HG03064 (cell line): Measurements from ENCODE around the gene TNK2.
A peak's percentile ranks its signal among the peaks of the same experiment; 100 is the strongest.
"Not testable (repeated sequence)": the region's sequence is repeated elsewhere in the genome, so short reads cannot be mapped to it uniquely, and the experiment has no call there.

Experiments used
- ATAC-seq: cut with Tn5 transposase; IDR thresholded peaks from one replicate; pipeline ENCODE4 v1.9.1; 2021; ENCODE audit warnings: low read depth; ENCODE audit not compliant: unreplicated experiment

TNK2 gene

DNA sequence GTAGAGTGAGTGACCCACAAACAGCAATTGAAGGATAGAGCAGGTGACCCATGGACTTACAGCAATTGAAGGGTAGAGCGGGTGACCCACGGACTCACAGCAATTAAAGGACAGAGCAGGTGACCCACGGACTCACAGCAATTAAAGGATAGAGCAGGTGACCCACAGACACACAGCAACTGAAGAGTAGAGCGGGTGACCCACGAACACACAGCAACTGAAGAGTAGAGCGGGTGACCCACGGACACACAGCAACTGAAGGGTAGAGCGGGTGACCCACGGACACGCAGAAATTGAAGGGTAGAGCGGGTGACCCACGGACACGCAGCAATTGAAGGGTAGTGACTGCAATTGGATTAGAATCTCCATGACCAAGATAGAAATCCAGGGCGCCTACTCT is 9.8 kb upstream of the TNK2 start:
- ATAC-seq: no peak

DNA sequence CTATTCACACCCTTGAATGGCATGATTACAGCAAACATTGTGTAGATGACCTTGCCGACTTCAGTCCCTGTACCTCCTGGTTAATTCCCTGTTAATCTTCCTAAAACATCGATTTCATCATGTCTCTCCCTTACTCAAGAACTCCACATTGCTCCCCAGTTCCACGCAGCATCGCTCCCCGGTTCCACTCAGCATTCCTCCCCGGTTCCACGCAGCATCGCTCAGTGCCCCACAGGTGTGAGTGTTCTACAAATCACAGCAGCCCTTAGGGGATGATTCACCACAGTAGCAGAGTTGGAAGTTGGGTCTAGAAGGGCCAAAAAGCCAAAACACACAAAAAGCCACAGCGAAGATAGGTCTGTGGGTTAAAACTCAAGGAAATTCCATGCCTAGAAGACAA is 8.6 kb upstream of the TNK2 start:
- no peak for ATAC-seq

DNA sequence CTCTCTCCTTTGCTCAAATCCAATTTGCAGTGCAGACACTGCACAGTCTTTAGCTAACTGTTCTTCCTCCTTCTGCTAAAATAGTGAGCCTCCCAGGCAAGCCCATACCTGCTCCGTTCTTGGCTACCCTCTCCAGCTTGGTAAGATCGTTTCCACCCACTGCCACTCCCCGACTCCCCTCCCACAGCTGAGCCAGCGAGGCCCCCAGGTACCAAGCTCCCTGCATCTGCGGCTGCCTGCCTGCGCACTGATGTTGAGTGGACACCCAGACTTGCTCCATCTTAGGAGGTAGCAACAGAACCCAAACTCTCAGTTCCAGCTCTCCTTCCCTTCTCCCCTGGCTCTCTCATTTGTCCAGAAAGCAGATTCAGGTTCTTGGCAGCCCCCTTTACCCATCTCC is 7.9 kb upstream of the TNK2 start:
- no peak for ATAC-seq

DNA sequence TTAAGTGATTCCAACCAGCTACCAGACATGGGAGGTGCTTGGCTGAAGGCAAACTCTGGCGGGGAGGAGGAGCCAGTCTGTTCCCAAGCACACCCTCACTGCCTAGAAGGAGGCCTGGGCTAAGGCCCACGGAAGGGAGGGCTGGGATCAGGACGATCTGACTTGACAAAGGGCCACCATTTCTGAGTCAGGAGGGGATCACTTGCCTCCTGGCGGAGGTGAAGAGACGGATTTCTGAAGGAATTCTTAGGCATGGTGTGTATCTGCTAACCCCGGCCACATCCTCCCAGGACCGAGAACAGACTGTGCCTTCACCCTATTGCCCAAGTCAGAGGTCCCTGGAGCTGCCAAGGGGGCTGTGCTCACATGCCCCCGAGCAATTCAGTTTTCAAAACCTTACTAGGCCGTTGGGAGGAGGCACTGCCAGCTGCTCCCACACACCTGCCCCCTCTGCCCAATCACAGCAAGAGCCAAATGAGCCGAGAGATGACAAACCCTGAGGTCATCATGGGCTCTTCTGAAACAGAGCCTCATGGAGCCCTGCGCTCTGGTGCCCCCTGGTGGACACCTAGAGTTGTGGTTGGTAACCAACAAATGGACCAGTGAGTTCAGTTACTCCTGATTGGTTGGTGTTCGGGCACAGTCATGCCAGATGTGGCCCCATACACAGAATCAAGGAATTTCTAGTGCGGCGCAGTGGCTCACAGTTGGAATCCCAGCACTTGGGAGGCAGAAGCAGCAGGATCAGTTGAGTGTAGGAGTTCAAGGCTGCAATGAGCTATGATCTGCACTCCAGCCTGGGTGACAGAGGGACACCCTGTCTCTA is 6.5 kb upstream of the TNK2 start:
- ATAC-seq: peak; percentile 80

DNA sequence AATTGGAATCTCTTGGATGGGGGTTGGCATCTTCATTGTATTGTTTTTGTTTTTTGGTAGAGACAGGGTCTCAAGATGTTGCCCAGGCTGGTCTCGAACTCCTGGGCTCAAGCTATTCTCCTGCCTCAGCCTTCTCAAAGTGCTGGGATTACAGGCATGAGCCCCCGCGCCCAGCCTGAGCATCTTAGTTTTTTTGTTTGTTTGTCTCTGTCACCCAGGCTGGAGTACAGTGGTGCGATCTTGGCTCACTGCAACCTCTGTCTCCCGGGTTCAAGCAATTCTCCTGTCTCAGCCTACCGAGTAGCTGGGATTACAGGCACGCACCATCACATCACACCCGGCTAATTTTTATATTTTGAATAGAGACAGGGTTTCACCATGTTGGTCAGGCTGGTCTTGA is 5.8 kb upstream of the TNK2 start:
- ATAC-seq: not testable (repeated sequence)

DNA sequence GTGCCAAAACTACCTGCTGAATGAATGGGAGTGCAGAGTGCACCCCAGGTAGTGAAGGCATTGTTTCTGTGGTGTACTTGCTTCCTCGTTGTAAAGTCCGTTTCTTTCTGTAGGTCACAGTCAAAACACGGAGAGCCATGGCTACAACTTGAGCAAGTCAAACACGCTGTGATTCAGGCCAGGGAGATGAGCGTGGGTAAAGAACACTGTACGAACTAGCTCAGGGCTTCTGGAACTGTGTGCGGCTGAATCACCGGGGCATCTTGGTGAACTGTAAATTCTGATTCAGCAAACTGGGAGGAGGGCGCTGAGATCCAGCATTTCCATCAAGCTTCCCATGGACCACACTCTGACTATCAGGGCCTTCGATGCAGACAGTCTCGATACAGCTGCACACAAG is 5.0 kb upstream of the TNK2 start:
- no peak for ATAC-seq

DNA sequence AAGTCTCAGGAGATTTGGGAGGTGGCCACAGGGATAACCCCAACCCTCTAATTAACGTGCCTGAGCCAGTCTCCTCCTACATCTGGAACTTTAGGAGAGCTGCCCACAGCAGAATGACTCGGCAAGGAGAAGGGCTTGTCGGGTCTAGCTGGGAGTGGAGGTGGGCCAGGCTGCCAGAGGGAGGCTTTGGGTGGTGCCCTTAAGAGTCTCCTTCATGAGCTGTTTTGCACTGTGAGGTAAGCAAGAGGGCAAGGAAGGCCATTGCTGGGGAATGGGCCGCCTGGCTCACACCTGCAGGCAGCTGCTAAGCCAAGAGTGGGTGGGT is 3.6 kb upstream of the TNK2 start:
- no peak for ATAC-seq

DNA sequence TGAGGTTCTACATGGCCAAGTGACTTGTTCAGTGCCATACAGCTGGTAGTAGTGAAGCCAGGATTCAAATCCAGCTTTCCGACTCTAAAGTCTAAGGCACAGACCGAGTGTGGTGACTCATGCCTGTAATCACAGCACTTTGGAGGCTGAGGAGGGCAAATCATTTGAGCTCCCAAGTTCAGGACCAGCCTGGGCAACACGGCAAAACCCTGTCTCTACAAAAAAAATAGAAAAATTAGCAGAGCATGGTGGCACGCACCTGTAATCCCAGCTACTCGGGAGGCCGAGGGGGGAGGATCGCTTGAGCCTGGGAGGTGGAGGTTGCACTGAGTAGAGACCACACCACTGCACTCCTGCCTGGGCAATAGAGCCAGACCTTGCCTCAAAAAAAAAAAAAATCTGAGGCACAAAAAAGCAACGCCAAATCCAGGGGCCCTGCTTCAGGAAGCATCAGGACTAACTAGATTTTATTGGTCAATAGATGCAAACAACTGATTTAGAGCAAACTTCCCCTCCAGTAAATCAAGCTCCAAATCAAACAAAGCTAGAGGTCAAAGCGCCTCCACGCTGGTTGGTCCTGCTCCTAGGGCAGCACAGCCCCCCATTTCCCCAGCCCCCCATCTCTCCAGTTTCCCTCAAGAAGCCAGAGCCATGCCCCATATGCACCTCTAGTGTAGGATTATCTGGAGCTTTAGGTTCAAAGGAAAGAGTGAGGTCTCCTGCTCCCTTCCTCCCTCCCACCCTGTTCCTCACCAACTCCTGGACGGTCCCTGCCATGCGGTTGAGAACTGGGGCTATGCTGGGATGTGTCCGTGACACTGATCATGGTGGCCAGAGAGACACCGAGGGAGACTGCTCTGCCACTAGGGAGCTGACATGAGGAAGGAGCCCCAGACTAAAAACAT is 2.9 kb upstream of the TNK2 start:
- ATAC-seq: no peak

DNA sequence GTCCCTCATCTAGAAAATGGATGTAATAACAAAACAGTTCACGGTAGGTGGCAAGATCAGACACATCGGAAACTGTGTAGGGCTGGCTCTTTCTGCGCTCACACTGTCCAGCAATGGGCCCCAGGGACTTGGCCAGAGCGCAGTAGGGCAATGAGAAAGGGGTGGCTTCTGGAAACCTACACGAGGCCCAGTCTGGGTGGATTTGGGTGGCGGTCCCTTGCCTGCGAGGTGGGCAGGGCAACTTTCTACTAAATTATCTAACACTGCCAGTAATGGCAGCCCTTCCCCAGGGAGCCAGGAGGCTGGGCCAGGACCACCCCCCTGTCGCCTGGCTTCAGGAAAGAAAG is 2.1 kb upstream of the TNK2 start:
- no peak for ATAC-seq

DNA sequence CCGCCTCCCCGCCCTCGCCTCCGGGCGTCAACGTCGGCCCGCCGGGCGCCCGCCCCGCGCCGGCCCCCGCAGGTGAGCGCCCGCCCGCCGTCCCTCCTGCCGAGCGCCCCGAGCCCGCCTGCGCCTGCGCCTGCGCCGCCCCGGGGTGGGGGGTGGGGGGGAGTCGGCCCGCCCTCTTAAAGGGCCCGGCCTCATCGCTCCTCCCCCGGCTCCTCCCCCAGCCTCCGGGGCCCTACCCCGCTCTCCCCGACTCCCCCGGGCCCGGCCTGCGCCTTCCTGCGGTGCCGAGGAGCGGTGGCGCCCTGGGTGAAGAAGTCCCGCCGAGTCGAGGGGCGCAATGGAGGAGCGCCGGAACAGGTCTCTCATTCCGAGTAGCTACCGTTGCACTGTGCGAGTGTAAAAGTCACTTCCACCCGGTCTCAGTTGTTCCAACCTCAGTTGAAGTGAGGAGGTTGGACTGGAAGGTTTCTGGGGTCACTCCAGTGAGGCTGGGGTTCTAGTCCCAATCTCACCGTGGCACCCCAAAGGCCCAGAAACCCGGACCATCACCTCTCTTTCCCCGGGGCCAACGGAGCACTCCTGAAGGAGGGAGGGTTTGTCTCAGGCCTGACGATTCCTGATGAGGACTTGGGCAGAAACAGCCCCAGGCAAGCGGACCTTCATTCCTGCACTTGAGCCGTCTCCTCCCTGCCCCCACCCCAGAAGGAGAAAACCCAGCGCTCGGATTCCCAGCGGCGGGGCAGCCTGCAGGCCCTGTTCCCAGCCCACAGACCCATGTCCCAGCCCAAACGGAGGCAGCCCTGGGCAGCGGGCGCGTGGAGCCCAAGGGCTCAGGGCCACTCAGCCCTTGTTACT is 1.5 kb upstream of the TNK2 start:
- peak; percentile 33 for ATAC-seq

DNA sequence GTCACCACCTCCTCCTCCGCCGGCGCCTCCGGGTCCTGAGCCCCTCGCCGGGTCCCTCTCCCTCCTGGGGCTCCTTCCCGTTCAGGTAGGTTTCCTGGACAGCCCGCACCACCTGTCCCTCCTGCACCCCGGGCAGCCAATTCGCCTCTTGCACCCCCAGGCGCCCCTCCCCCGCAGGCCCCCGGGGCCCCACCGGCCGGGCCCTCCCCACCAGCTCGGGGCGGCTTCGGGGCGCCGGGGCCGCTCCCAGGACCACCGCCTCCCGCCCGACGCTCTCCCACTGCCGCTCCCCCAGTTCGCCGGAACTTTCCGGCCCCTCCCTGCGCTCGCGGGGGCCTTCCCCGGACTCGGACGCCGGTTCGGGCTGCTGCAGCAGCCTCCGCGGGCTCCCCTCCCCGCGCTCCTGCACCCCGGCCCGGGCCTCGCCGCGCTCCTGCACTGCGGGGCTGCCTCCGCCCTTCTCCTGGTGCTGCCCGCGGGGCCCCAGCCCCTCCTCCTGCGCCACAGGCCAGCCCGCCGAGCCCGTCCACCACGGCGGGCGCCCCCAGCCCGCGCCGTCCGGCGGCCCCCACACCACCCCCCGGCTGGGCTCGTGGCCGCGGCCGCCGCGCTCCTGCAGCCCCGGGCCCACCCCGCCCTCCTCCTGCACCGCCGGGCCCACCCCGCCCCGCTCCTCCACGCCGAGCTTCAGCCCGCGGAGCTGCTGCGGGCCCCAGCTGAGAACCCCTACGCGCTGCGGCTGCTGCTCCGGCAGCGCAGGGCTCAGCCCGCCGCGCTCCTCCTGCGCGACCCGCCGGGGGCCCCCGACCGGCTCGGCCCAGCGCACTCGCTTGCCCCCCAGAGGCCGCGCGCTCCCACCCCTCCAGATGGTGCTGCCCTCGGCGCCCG is 587 bp upstream of the TNK2 start:
- peak; percentile 10 for ATAC-seq

DNA sequence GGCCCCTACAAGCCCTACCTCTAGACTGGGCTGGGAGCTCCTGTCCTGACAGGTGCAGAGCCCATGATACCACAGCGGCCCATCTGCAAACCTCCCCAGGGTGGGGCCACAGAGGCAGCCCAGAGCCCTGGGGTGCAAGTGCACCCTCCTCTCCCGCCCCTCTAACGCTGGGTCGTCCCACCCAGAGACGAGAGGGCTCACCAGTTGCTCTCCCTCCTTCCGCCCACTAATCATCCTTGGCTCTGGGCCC is 742 bp downstream of the TNK2 start:
- ATAC-seq: no peak

DNA sequence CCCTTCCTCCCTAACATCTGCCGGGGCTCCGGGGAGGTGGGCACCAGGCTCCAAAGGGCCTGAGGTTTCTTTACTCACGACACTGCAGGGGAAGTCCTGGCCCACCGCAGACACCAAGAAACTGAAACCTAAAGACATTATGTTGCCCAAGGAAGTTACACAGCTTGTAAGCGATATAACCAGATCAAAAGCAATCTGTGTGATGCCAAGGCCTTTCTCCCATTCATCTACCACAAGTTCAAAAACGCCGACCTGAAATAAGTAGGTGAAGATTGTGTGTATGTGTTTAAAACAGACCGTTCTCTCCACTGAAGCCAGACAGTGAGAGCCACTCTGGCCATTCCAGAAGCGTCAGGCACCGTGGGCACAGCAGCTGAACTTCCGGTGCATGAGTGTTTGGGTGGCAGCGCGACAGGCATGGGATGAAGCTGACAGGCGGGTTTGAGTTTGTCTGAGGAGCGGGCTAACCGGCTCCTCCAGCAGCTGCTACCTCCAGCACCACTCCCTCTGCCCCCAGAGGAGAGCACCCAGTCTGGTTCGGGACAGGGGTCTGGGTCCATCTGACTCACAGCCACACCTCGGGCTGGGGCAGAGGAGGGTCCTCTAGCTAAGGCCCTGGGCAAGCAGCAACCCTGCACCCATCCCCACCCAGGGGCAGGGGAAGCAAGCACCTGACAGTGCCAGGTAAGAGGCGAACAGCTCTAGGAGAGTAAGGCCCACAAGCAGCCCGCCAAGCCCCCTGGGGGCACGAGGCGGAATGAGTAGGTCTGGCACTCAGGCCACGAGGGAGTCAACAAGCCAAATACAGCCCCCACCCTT is 1.3 kb downstream of the TNK2 start:
- peak; percentile 30 for ATAC-seq

DNA sequence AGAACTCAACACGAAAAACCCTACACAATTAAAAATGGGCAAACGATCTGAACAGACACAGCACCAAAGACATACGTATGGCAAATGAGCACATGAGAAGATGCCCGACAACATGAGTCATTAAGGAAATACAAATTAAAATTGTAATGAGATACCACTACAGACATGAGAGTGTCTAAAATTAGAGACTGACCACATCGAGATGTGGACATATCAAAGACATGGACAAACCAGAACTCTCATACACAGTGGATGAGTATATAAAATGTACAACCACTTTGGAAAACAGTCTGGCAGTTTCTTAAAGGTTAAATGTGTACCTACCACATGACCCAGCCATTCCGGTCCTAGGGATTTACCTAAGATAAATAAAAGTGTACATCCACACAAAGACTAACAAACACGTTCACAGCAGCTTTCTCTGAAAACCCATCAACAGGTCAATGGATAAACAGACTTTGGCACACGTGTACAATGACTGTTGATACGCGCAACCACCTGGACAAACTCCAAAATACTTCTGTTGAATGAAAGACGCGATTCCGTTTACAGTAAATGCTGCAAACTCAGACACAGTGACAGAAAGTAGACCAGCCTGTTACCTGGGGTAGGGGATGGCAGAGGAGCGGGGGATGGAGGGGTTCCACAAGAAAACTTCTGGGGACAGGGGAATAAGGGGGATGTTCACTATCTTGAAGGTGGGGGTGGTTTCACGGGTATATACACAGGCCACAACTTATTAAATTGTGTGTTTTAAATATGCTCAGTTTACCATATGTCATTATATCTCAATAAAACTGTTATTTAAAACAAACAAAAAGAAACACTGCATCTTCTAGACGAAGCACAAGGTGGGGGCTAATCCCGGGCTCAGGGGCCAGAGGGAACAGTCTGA is 2.1 kb downstream of the TNK2 start:
- no peak for ATAC-seq

DNA sequence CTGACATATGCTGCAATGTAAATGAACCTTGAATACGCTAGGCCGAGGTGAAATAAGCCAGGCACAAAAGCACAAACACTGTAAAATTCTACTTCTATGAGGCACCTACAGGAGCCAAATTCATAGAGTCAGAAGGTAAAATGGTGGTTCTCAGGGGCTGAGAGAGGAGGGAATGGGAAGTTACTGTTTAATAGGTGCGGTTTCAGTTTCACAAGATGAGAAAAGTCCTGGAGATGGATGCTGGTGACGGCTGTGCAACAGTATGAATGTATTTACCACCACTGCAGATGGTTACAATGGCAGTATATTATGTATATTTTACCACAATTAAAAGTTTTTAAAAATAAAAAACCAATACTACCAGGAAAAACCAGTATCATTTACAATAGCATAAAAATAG is 4.0 kb downstream of the TNK2 start:
- ATAC-seq: no peak

DNA sequence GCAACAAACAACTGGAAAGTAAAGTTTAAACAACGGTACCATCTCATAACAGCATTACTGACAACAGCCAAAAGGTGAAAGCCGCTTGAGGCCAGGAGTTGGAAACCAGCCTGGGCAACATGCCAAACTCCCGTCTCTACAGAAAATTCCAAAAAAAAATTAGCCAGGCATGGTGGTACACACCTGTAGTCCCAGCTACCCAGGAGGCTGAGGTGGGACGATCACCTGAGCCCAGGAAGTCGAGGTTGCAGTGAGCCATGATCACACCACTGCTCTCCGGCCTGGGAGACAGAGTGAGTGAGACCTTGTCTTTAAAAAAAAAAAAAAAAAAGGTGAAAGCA is 4.4 kb downstream of the TNK2 start:
- ATAC-seq: no peak

DNA sequence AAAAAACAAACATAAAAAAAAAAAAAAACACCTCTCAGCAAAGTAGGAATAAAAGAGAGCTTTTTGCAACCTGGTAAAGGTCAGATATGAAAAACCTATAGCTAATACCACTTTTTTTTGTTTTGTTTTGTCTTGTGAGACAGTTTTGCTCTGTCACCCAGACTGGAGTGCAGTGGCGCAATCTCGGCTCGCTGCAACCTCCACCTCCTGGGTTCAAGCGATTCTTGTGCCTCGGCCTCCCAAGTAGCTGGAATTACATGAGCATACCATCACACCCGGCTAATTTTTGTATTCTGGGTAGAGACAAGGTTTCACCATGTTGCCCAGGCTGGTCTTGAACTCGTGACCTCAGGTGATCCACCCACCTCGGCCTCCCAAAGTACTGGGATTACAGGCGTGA is 5.7 kb downstream of the TNK2 start:
- ATAC-seq: not testable (repeated sequence)

DNA sequence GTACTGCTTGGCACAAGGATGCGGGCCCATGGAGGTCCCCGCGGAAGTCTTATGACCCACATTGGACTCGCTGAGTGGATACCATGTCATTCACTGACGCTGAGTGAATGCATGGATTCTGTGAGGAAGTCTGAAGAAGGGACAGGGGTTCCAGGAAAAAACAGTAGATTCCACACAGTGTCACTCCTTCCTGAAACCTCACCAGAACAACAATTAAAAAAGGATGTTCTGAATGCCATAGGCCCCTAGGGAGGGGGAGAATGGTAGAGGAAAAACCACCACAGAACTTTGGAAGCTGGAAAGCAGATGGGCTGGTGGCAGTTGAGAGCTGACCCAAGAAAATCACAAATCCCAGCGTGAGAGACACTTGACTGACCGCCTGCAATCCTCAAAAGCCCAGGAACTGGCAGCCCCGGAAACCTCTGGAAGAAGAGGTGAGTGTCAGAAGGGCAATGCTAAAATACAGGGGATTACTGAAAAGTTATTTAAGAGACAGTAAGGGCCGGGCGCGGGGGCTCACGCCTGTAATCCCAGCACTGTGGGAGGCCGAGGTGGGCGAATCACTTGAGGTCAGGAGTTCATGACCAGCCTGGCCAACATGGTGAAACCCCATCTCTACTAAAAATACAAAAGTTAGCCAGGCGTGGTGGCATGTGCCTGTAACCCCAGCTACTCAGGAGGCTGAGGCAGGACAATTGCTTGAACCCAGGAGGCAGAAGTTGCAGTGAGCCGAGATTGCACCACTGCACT is 6.3 kb downstream of the TNK2 start:
- not testable (repeated sequence) for ATAC-seq
